ENCODE measurements around the gene PRKAG2. TPM values are rescaled to one million over a fixed set of nuclear protein-coding genes. Genes with fewer than 3 reads are reported as not detected.

PRKAG2 gene
- total and polyA plus RNA-seq, 4 donors: 3.6 to 25.1 (median 16.8) TPM

GRCh38 chr7:151837285-151838042 lies 39.5 kb downstream of the PRKAG2 start:
- 86% methylated on average over 25 of the region's 25 CpGs for WGBS
- Histone ChIP-seq H3K4me3 (ENCODE audit: low read depth in 1 of 3, low read length in 3 of 3) (no peak overlapping the region), H3K27ac (ENCODE audit: low read depth in 1 of 2, low read length in 2 of 2) (no peak overlapping the region), H3K4me1 (ENCODE audit: control insufficient read depth in 4 of 4, insufficient read depth in 4 of 4, low read length in 3 of 4) (peaks cover 0 to 6% (median 2%) of the 10 kb centered on the region in 4 donors), H3K27me3 (ENCODE audit: control insufficient read depth in 4 of 4, insufficient read depth in 4 of 4, low read length in 3 of 4) (no peaks in the 10 kb centered on the region), H3K36me3 (ENCODE audit: control insufficient read depth in 4 of 4, insufficient read depth in 3 of 4, low read depth in 1 of 4, low read length in 3 of 4) (peaks cover 0 to 9% (median 1%) of the 10 kb centered on the region in 4 donors), H3K9me3 (ENCODE audit: control insufficient read depth in 4 of 4, low read length in 3 of 4) (no peaks in the 10 kb centered on the region), H3K9ac (ENCODE audit: low read depth in 1 of 2, low read length in 2 of 2) (no peak overlapping the region)
- DNase-seq (ENCODE audit: low spot score): no peak
- TF ChIP-seq REST (IDR thresholded peaks at IDR 0.05) (no peak), RAD21 (IDR thresholded peaks at IDR 0.05) (no peak), ATF3 (IDR thresholded peaks at IDR 0.05) (no peak), ZBTB33 (IDR thresholded peaks at IDR 0.05) (no peak), JUND (IDR thresholded peaks at IDR 0.05) (no peak), SP1 (IDR thresholded peaks at IDR 0.05) (no peak), YY1 (IDR thresholded peaks at IDR 0.05) (no peak), EGR1 (IDR thresholded peaks at IDR 0.05; ENCODE audit: low read depth in 2 of 2) (no peak), GABPA (IDR thresholded peaks at IDR 0.05 in 1 of 2, conservative IDR thresholded peaks at IDR 0.05 in 1 of 2) (no peak), NR2F2 (IDR thresholded peaks at IDR 0.05) (no peak)
- TF ChIP-seq, protein P1, sequence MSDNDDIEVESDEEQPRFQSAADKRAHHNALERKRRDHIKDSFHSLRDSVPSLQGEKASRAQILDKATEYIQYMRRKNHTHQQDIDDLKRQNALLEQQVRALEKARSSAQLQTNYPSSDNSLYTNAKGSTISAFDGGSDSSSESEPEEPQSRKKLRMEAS (IDR thresholded peaks at IDR 0.05): no peak
- TF ChIP-seq, protein P2, sequence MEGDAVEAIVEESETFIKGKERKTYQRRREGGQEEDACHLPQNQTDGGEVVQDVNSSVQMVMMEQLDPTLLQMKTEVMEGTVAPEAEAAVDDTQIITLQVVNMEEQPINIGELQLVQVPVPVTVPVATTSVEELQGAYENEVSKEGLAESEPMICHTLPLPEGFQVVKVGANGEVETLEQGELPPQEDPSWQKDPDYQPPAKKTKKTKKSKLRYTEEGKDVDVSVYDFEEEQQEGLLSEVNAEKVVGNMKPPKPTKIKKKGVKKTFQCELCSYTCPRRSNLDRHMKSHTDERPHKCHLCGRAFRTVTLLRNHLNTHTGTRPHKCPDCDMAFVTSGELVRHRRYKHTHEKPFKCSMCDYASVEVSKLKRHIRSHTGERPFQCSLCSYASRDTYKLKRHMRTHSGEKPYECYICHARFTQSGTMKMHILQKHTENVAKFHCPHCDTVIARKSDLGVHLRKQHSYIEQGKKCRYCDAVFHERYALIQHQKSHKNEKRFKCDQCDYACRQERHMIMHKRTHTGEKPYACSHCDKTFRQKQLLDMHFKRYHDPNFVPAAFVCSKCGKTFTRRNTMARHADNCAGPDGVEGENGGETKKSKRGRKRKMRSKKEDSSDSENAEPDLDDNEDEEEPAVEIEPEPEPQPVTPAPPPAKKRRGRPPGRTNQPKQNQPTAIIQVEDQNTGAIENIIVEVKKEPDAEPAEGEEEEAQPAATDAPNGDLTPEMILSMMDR (IDR thresholded peaks at IDR 0.05; ENCODE audit: low read depth, low read length, missing input control): no peak

- Histone ChIP-seq H3K9ac (ENCODE audit: low read depth in 1 of 2, low read length in 2 of 2) (no peak overlapping the region), H3K27ac (ENCODE audit: low read depth in 1 of 2, low read length in 2 of 2) (no peak overlapping the region), H3K4me1 (ENCODE audit: control insufficient read depth in 4 of 4, insufficient read depth in 4 of 4, low read length in 3 of 4) (peaks cover 0 to 6% (median 2%) of the 10 kb centered on the region in 4 donors), H3K4me3 (ENCODE audit: low read depth in 1 of 3, low read length in 3 of 3) (no peak overlapping the region), H3K27me3 (ENCODE audit: control insufficient read depth in 4 of 4, insufficient read depth in 4 of 4, low read length in 3 of 4) (no peaks in the 10 kb centered on the region), H3K9me3 (ENCODE audit: control insufficient read depth in 4 of 4, low read length in 3 of 4) (no peaks in the 10 kb centered on the region), H3K36me3 (ENCODE audit: control insufficient read depth in 4 of 4, insufficient read depth in 3 of 4, low read depth in 1 of 4, low read length in 3 of 4) (peaks cover 0 to 9% (median 1%) of the 10 kb centered on the region in 4 donors)
- TF ChIP-seq RXRA (IDR thresholded peaks at IDR 0.05) (no peak), GABPA (IDR thresholded peaks at IDR 0.05 in 1 of 2, conservative IDR thresholded peaks at IDR 0.05 in 1 of 2) (no peak), ZBTB33 (IDR thresholded peaks at IDR 0.05) (no peak), REST (IDR thresholded peaks at IDR 0.05) (no peak), HNF4G (IDR thresholded peaks at IDR 0.05) (no peak)
- DNase-seq (ENCODE audit: low spot score): no peak
- WGBS: 88% methylated on average over 12 of the region's 12 CpGs
These were observed 40.0 kb downstream of the PRKAG2 start for GRCh38 chr7:151836927-151837205.
